NCI-H1436 (cell line): ENCODE measurements around the gene TENM3.
"Not testable (repeated sequence)": the region's sequence is repeated elsewhere in the genome, so short reads cannot be mapped to it uniquely, and the experiment has no call there.

Experiments
- DNase-seq: peaks from one replicate; lab custom pipeline; 2025; lab: John Stamatoyannopoulos, UW

Gene TENM3

DNA sequence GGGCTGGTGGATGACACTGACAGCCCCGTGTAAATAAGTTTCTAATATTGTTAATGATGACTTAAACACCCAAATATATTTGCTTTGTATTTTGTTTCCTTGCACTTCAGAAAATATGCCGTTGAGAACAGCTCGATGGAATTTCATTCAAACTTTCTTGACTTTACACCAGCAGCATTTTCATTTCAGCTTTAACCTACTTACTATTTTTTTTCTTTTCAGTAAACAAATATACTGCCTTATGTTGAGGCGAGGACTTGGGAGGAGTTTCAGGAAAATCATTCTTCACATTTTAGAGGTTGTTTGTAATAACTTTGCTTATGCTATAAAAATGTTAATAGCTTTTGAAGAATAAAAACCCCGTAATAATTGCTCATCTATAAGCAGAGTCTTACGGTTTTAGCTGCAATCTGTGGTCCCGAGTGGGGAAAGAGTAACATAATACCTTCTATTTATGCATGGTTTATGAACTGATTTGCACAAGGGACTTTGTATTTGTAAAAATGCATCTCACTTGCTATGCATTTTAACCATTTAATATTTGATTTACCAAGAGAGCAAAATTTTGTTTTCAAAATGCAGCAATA lies 14.1 kb upstream of the TENM3 start:
- no peak for DNase-seq

GRCh38 chr4:182230256-182230655 lies 12.9 kb upstream of the TENM3 start:
- no peak for DNase-seq

DNA sequence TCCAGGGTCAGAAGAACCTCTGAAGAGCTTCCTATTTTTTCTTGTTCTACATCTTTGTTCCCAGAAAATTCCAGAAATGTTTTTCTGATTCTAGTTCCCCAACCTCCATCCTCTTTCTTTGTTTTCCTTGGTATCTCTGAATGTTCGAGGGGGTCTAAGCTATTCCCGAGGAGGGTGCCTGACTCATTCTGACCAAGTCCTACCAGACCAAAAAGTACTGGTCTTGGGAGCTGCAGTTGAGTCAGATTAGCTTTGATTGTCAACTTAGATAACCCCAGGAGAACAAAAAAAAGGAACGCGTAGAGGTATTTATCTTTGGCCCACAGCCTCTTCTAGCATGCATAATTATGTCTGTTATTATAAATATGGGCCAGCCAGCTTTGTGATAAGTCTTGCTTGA lies 12.1 kb upstream of the TENM3 start:
- no peak for DNase-seq

DNA sequence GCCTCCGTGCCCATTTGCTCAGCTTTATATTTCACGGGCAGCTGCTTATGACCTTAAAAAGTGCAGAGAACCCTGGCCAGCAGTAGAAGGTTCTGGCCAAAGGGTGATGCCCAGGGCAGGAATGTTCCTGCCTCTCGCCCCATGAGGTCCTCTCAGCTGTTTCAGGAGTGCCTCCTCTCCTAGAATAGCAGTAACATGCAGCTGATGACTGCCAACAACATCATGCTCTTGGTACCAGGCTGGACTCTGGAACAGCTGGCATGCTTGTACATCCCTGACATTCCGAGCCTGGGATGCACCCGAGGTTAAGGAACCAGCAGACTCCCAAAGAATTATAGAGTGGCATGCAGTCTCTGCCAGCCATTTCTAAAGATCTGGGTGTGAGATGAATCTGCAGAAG lies 11.7 kb upstream of the TENM3 start:
- DNase-seq, result no peak

DNA sequence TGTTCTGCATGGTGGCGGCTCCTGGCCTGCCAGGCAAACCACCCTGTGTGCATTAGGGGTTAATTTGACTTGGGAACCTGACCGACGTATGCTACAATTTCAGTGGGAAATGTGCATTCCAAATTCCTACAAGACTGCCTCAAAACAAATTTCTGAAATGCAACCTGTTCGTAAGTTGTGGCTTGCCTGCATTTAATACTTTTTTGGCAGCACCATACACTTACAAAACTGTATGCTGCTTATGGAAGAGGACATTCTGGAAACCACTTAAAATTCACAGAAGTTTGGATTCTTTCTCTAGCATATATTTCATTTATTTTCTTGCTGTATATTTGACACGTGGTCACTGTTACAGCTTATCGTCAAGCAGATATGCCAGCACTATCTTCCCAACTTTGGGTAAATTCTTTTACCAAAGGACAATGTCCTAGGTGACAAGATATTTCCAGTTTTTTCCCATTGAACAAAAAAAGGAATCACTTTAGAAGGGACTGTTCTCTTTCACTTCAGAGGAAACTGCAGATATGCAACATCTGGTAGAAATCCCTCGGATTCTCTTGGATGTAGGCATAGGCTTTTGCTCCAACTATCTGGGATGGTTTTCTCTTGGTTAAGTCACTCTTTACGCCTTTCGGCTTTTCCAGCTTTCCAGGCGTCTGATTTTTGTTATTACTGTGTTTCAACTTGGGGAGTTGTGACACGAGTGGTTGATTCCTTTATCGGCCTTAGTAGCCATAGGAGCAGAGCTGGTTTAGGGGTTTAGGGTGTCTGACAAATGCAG lies 9.7 kb upstream of the TENM3 start:
- no peak for DNase-seq

DNA sequence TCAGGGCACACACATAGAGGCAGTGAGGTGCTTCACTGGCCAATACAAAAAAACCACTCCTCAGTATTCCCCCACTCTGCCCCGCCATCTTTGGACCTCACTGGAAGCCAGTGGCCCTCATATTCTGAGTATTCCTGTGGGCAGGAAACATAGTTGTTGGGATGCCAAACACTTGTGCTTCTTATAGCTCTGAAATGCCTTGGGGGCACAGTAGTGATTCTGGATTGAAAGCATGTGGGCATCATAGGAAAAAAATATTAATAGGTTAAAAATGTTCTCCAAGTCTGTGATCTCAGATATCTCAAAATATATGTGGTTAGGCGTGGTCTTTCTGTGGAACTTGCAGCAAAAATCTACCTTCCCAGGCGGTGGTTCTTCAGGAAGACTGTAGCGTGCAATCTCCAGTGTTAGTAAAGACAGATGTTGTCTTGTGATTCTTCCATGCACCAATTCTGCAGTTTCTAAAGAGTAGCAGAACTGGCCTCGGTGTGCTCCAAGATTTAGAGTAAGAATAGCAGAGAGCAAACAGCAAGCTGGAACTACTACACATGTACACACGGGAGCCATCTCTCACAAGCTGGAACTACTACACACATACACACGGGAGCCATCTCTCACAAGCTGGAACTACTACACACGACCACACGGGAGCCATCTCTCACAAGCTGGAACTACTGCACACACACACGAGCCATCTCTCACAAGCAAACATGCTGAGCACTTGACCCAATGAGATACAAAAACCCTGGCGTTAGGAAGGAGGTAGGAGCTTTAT lies 8.0 kb upstream of the TENM3 start:
- no peak for DNase-seq

- DNase-seq, result no peak
Measured at GRCh38 chr4:182236186-182236585, 7.0 kb upstream of the TENM3 start.

- DNase-seq, result not testable (repeated sequence)
Measured at GRCh38 chr4:182237010-182237409, 6.2 kb upstream of the TENM3 start.

DNA sequence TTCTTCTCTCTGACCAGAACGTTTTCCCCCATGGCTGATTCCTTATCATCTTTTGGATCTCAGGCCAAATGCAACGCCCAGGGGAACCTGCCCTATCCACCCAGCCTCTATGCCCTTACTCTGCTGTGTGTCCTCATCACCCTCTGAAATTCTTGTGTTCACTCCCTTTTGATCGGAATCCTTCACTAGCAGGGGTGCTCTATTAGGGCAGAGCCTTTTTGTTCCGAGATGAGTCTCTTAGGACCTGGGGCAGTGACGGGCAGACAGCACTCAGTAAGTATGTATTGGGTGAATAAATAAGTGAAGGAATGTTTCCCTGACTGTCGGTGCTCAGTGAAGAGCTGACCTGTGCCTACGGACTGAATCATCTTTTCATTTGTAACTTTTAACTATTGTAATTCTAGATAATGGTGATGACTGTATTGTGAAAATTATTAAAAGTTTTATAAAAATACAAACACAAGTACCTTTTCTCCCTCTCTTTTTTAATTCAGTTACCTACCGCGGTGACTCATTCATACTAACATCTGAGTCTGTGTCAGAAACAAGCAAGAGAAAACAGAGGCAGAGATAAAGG lies 4.8 kb upstream of the TENM3 start:
- DNase-seq, result no peak

DNA sequence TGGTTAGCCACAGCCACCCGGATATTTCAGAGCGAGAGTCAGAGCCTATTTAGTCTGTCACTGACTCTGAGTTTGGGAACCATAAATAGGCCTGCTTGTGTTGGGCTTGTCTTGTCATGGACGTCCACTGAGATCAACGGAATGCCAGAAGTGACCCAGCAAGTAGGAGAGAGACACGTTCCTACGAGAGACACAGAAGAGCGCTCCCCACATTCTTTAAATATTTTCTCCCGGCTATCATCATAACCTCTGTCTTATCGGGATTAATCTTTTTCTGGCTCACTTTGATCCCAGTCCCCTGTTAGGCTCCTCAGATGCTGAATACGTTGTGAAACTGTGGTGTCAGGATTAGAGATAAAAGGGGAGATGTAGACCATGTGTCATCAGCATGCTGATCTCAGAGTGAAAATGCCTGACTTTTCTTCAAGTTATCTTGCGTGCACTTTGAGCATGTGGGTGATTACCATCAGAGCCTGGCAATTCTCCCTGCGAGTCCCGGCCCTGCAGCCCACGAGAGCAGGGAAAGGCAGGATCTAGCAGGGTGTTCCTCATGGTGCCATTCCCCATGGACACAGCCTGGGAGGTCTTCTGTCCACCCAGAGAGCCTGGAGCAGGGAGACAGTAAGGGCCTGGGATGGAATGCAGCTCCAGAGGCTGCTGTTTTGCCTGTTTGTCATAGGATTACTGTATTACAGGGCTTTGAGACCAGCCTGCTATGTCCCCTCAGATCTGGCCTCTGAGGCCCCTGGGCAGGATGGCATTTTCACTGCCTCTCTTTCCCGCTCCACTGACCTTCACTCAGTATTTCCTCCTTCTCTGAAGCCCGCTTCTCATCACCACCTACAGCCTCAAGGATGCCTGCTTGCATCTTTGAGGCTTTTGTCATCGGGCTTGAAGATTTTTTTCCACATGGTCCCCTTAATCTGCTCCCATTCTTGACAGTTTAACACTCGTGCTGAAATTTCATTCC lies 2.8 kb upstream of the TENM3 start:
- DNase-seq, result no peak

GRCh38 chr4:182242260-182242659 lies 942 bp upstream of the TENM3 start:
- DNase-seq, result not testable (repeated sequence)

- no peak for DNase-seq
Measured at GRCh38 chr4:182242787-182243186, 415 bp upstream of the TENM3 start.

DNA sequence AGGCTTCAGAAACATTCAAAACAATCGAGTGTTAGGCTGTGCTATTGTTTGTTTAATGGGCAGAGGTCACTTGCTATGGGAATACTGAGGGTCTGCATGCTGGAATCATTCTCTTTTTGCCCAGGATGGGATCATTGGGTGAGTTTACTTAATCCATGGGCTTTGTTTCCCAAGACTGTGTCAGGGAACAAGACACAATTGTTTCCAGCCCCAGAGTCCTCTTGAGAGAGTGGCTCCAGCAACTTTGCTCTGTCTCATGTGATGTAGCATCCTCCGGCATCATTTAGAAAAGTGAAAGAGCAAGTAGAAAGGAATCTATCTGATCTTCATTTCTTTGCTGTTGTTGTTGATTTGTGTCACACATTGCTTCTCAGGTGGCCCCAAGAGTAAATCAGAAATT lies 1.8 kb downstream of the TENM3 start:
- DNase-seq, result no peak

DNA sequence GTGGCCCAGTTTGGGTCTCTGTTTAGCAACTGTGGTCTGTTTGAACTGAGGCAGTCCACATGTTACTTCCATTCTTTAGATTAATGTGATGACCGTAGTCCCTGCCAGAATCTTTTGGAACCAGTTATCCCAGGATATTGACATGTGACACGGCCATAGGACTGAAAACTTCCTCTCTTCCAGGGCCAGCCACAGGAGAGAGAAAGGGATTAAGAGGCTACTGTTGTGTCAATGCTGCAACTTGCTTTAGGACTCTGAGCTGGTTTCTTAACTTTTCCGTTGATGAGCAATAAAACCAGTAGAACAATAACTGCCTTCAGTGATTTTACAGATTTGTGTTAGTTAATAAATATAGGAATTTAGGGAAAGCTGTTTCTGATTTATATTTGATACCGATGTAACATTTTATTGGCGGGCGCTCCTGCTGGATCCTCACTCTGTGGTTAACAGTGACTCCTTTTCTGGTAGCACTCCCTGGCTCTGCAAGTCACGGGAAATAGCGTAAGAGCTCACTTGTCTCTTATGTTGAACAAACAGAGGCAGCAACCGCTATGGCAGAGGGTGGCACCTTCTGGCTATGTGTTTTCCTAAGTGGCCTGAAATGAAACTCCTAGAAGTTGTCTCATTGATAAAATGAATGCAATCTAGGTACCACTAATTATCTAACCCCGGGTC lies 2.5 kb downstream of the TENM3 start:
- DNase-seq, result no peak

DNA sequence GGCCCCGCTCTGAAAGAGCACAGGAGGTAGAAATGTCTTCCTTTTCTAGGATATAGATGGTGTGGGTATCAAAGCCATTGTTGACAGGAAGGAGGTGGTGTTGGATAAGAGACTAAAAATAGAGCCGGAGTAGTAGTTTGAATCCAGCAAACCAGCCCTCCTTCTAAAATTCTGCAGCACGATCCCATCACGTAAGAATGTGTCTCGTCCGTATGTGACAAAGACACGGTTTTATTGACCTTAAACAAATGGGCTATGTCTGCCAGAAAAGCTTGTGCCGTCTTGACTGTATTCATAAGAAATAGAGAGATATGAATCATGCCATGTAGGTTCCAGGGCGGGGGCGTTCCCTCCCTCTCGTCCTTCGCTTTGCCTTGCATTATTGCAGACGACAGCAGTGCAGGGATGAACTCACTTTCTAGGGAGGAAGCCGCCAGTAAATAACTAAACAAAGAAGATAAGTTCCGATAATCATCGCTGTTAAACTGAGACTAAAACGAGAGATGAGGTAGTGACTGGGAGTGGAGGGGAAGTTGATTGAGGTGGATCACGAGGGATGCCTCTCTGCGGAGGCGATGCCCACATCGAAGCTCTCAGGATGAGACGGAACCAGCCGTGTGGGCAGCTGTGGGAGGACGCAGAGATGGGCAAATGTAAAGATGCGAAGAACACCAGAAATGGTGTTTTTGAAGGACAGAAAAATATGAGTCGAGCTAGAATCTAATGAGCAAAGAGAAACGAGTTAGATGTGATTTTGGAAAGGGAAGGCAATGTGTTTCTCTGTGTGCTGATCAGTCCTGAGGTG lies 3.4 kb downstream of the TENM3 start:
- DNase-seq, result no peak

DNA sequence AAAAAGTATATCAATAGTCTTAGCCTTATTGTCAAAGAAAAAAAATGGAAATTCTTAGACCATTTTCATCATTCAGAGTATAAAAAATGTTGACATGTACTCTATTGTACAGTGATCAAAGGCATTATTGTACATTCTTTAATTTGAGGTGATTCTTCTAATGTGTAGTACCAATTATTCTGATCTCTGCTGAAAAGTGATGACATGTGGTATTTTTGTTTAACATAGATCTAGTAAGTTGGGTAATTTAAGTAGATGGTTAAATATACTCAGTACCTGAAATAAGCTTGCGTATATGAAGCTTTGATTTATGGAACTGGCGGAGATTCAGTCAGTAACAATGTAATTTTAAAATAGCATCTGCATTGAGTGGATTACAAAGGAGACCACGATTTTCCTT lies 5.1 kb downstream of the TENM3 start:
- no peak for DNase-seq

- DNase-seq, result no peak
Measured at GRCh38 chr4:182250446-182250845, 7.2 kb downstream of the TENM3 start.

- no peak for DNase-seq
Measured at GRCh38 chr4:182251116-182251515, 7.9 kb downstream of the TENM3 start.

DNA sequence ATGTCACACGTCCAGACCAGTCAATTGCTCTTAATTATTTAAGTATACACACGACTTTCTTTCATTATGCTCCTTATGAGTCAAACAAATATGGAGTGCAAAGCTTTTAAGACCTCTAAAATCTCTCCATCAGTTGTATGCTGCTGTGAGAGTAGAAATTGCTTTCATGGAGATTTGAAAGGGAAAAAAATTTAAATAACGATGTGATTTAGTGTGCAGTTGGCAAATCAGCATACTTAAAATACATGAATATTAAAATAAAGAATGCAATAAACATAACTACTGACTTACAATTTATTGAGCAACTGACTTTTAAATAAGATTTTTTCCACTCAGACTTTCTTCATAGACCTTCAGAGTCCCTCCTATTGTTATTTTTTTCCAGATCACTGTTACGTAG lies 9.0 kb downstream of the TENM3 start:
- no peak for DNase-seq
